ENCODE data around the gene ARHGEF16. TPM values are rescaled to one million over a fixed set of nuclear protein-coding genes. Genes with fewer than 3 reads are reported as not detected.

Gene ARHGEF16
- total and polyA plus RNA-seq, 2 donors from 2014 or later, result 15.5 to 39.3 TPM

GRCh38 chr1:3500265-3500835, 45.9 kb downstream of the ARHGEF16 start:
- Histone ChIP-seq H3K27ac (ENCODE audit: low read depth in 2 of 2, low read length in 2 of 2) (no peak overlapping the region), H3K9me3 (ENCODE audit: control insufficient read depth in 2 of 3, insufficient read depth in 1 of 3, low read length in 3 of 3) (no peaks in the 10 kb centered on the region), H3K4me1 (ENCODE audit: control insufficient read depth in 2 of 3, insufficient read depth in 2 of 3, low read depth in 1 of 3, low read length in 3 of 3) (no peaks in the 10 kb centered on the region), H3K36me3 (ENCODE audit: control insufficient read depth in 2 of 3, insufficient read depth in 3 of 3, low read length in 3 of 3) (no peaks in the 10 kb centered on the region), H3K9ac (ENCODE audit: low read length in 3 of 3) (no peak overlapping the region), H3K27me3 (ENCODE audit: control insufficient read depth, insufficient read depth, low read length) (no peaks in the 10 kb centered on the region), H3K4me3 (ENCODE audit: low read length in 3 of 3) (no peak overlapping the region)
- no peak for FAIRE-seq
- intact Hi-C loops (cut with DNase I), result no loop called here
- no peak for DNase-seq
- no peak for TF ChIP-seq CTCF (IDR thresholded peaks at IDR 0.05; ENCODE audit: borderline replicate concordance, extremely low read depth, insufficient read depth)

- no peak for DNase-seq
- TF ChIP-seq CTCF (IDR thresholded peaks at IDR 0.05; ENCODE audit: borderline replicate concordance, extremely low read depth, insufficient read depth), result no peak
- no peak overlapping the region for H3K27ac ChIP-seq (ENCODE audit: low read depth in 2 of 2, low read length in 2 of 2)
- no peak overlapping the region for H3K9ac ChIP-seq (ENCODE audit: low read length in 3 of 3)
- no peaks in the 10 kb centered on the region for H3K4me1 ChIP-seq (ENCODE audit: control insufficient read depth in 2 of 3, insufficient read depth in 2 of 3, low read depth in 1 of 3, low read length in 3 of 3)
- no peak for FAIRE-seq
- H3K4me3 ChIP-seq (ENCODE audit: low read length in 3 of 3), result no peak overlapping the region
- H3K27me3 ChIP-seq (ENCODE audit: control insufficient read depth, insufficient read depth, low read length), result no peaks in the 10 kb centered on the region
- no peaks in the 10 kb centered on the region for H3K36me3 ChIP-seq (ENCODE audit: control insufficient read depth in 2 of 3, insufficient read depth in 3 of 3, low read length in 3 of 3)
- no peaks in the 10 kb centered on the region for H3K9me3 ChIP-seq (ENCODE audit: control insufficient read depth in 2 of 3, insufficient read depth in 1 of 3, low read length in 3 of 3)
- intact Hi-C loops (cut with DNase I), result no loop called here
Observed at GRCh38 chr1:3501437-3501836, 47.0 kb downstream of the ARHGEF16 start.

GRCh38 chr1:3501856-3502640, 47.6 kb downstream of the ARHGEF16 start:
- H3K36me3 ChIP-seq (ENCODE audit: control insufficient read depth in 2 of 3, insufficient read depth in 3 of 3, low read length in 3 of 3), result no peaks in the 10 kb centered on the region
- no peaks in the 10 kb centered on the region for H3K27me3 ChIP-seq (ENCODE audit: control insufficient read depth, insufficient read depth, low read length)
- TF ChIP-seq CTCF (IDR thresholded peaks at IDR 0.05; ENCODE audit: borderline replicate concordance, extremely low read depth, insufficient read depth), result no peak
- FAIRE-seq, result no peak
- H3K4me1 ChIP-seq (ENCODE audit: control insufficient read depth in 2 of 3, insufficient read depth in 2 of 3, low read depth in 1 of 3, low read length in 3 of 3), result no peaks in the 10 kb centered on the region
- no peak overlapping the region for H3K4me3 ChIP-seq (ENCODE audit: low read length in 3 of 3)
- no peaks in the 10 kb centered on the region for H3K9me3 ChIP-seq (ENCODE audit: control insufficient read depth in 2 of 3, insufficient read depth in 1 of 3, low read length in 3 of 3)
- no peak overlapping the region for H3K27ac ChIP-seq (ENCODE audit: low read depth in 2 of 2, low read length in 2 of 2)
- no peak overlapping the region for H3K9ac ChIP-seq (ENCODE audit: low read length in 3 of 3)
- DNase-seq, result peak; percentile 92 to 97 (median 92)
- intact Hi-C loops (cut with DNase I), result no loop called here
